Uterus (tissue), 2 donors: Measurements from ENCODE around the gene PIK3C2G.

Experiments used
- CTCF ChIP-seq, 4 experiments: fragments of 200-600 bp in 2 of 4; fragments of 450-650 bp in 2 of 4; sonication (generic) in 2 of 4; IDR thresholded peaks; one replicate each; pipeline ENCODE4 v1.5.1; 2016 to 2019; ENCODE audit warnings: antibody characterized with exemption in 4 of 4, mild to moderate bottlenecking in 2 of 4, moderate library complexity in 1 of 4
- POLR2A ChIP-seq, 2 donors: fragments of 450-650 bp; IDR thresholded peaks; one replicate each; pipeline ENCODE4 v1.6.1; 2016; ENCODE audit warnings: antibody characterized with exemption in 2 of 2, mild to moderate bottlenecking in 1 of 2, moderate library complexity in 1 of 2

GRCh38 chr12:18416412-18416811 is 155.1 kb downstream of the PIK3C2G start:
- TF ChIP-seq CTCF (IDR thresholded peaks at IDR 0.05) (no peak), POLR2A (IDR thresholded peaks at IDR 0.05) (no peak)
